ENCODE data around the gene SLC25A20. TPM values are rescaled to one million over a fixed set of nuclear protein-coding genes. Genes with fewer than 3 reads are reported as not detected.

SLC25A20 gene
- total RNA-seq, 4 donors from 2014 or later, result 8.4 to 83.8 (median 31.7) TPM

DNA sequence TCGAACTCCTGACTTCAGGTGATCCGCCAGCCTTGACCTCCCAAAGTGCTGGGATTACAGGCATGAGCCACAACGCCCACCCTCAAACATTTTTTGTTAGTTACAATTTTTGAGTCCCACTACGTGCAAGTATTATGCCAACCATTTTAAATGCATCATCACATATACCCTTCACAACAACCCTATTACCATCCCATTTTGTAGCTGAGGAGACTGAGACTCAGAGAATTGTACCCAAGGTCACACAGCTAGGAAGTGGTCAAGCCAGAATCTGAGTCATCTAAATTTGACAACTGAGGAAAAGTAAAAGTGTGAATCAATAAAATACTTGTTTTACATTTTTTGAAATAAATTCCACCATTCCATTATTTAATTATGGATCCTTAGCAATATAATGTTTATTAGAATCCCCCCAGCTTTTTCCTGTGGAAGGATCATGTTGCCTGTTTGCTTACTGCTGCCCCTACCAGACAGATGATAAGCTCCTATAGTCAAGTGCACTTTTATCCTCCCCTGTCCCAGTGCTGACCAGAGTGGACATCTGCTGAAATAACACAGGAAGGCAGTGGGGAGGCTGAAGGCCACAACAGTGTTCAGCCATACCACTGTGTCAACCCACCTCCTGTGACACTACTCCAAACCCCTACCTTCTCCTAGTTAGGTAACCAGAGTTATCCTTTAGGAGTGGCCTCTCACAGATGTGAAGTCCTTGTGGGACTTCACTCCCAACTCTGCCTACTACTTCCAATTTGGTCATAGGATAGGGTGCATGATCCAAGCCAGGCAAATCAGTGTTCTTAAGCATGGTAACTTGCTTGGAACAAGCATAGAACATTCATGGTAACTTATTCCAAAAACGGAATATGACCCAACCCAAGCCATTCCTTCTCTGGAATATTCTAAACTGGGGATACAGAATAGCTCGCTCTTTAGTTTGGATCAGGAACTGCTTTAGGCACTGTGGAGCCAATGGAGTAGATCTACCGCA is 79.2 kb downstream of the SLC25A20 start:
- Histone ChIP-seq H3K27ac (no peak overlapping the region), H3K4me1 (peaks cover 0 to 5% (median 0%) of the 10 kb centered on the region in 4 donors), H3K9me3 (no peaks in the 10 kb centered on the region), H3K27me3 (no peaks in the 10 kb centered on the region), H3K36me3 (no peaks in the 10 kb centered on the region), H3K4me3 (no peak overlapping the region)
- intact Hi-C loops (cut with DNase I; ENCODE audit: low total_unique reads), result no loop called here
- 83 to 95% methylated on average over 4 to 7 of the region's 7 CpGs for WGBS, 2 donors (ENCODE audit: low coverage in 1 of 2)
- in situ Hi-C loops (cut with MboI; ENCODE audit: low pct_ligation_motif_present in 1 of 4, low pct_unique_long_range_greater_than_20kb in 1 of 4, low sequenced_read_pairs in 3 of 4), result no loop called here
- no peak for TF ChIP-seq POLR2A (IDR thresholded peaks at IDR 0.05)
- no peak for TF ChIP-seq POLR2AphosphoS5 (IDR thresholded peaks at IDR 0.05)
- TF ChIP-seq, protein P1, sequence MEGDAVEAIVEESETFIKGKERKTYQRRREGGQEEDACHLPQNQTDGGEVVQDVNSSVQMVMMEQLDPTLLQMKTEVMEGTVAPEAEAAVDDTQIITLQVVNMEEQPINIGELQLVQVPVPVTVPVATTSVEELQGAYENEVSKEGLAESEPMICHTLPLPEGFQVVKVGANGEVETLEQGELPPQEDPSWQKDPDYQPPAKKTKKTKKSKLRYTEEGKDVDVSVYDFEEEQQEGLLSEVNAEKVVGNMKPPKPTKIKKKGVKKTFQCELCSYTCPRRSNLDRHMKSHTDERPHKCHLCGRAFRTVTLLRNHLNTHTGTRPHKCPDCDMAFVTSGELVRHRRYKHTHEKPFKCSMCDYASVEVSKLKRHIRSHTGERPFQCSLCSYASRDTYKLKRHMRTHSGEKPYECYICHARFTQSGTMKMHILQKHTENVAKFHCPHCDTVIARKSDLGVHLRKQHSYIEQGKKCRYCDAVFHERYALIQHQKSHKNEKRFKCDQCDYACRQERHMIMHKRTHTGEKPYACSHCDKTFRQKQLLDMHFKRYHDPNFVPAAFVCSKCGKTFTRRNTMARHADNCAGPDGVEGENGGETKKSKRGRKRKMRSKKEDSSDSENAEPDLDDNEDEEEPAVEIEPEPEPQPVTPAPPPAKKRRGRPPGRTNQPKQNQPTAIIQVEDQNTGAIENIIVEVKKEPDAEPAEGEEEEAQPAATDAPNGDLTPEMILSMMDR (IDR thresholded peaks at IDR 0.05), result no peak
- TF ChIP-seq EP300 (IDR thresholded peaks at IDR 0.05; ENCODE audit: low read depth), result no peak
- no peak for DNase-seq

DNA sequence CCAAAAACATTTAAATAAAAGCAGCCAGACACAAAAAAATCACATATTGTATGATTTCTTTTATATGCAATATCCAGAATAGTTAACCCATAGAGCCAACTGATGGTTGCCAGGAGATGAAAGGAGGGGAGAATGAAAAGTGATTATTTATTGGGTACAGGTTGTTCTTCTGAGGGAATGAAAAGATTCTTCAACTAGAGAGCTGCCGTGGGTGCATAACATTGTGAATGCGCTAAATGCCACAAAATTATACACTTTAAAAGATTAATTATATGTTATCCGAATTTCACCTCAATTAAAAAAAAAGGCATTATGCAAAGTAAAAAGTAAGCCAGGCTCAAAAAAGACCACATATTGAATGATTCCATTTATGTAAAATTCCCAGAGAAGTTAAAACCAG is 87.2 kb downstream of the SLC25A20 start:
- intact Hi-C loops (cut with DNase I; ENCODE audit: low total_unique reads) (no loop called here), in situ Hi-C loops (cut with MboI; ENCODE audit: low pct_ligation_motif_present in 1 of 4, low pct_unique_long_range_greater_than_20kb in 1 of 4, low sequenced_read_pairs in 3 of 4) (no loop called here)
- no peak overlapping the region for H3K27ac ChIP-seq
- TF ChIP-seq POLR2AphosphoS5 (IDR thresholded peaks at IDR 0.05) (no peak), POLR2A (IDR thresholded peaks at IDR 0.05) (no peak), EP300 (IDR thresholded peaks at IDR 0.05; ENCODE audit: low read depth) (no peak)
- TF ChIP-seq, protein P1 (IDR thresholded peaks at IDR 0.05), result no peak
- WGBS, 2 donors (ENCODE audit: low coverage in 1 of 2), result 90 to 94% methylated on average over 3 of the region's 3 CpGs
- peaks cover 0 to 10% (median 0%) of the 10 kb centered on the region in 4 donors for H3K4me1 ChIP-seq
- H3K36me3 ChIP-seq, result no peaks in the 10 kb centered on the region
- DNase-seq, result no peak
- H3K9me3 ChIP-seq, result no peaks in the 10 kb centered on the region
- H3K4me3 ChIP-seq, result no peak overlapping the region
- H3K27me3 ChIP-seq, result no peaks in the 10 kb centered on the region

Other genes with a start within 250 kb of the SLC25A20 start
- 10 to 100 TPM in 1 of 4 donors, 1 to 10 TPM in 3; 1.2 to 15.0 (median 3.9) TPM for gene CELSR3, start 236.0 kb downstream of the SLC25A20 start, total RNA-seq
- 10 to 100 TPM; 42.3 to 74.6 (median 49.2) TPM for gene NCKIPSD, start 213.0 kb downstream of the SLC25A20 start, total RNA-seq
- 100 to 1,000 TPM; 169 to 255 (median 225) TPM for gene IP6K2, start 181.7 kb downstream of the SLC25A20 start, total RNA-seq
- 10 to 100 TPM; 20.3 to 59.1 (median 40.8) TPM for gene PRKAR2A, start 51.0 kb downstream of the SLC25A20 start, total RNA-seq
- gene ARIH2, start 20.0 kb upstream of the SLC25A20 start, total RNA-seq, result 100 to 1,000 TPM in 3 of 4 donors, 10 to 100 TPM in 1; 82.6 to 269 (median 115) TPM
- gene P4HTM, start 91.4 kb upstream of the SLC25A20 start, total RNA-seq, result 100 to 1,000 TPM in 1 of 4 donors, 10 to 100 TPM in 3; 43.4 to 100 (median 76.6) TPM
- gene WDR6, start 108.5 kb upstream of the SLC25A20 start, total RNA-seq, result 100 to 1,000 TPM in 3 of 4 donors, 10 to 100 TPM in 1; 76.0 to 162 (median 146) TPM
- gene DALRD3, start 119.7 kb upstream of the SLC25A20 start, total RNA-seq, result 100 to 1,000 TPM in 1 of 4 donors, 10 to 100 TPM in 3; 30.4 to 136 (median 42.0) TPM
- 100 to 1,000 TPM in 1 of 4 donors, 10 to 100 TPM in 3; 30.4 to 125 (median 88.1) TPM for gene NDUFAF3, start 123.2 kb upstream of the SLC25A20 start, total RNA-seq
- gene IMPDH2, start 130.5 kb upstream of the SLC25A20 start, total RNA-seq, result 100 to 1,000 TPM in 1 of 4 donors, 10 to 100 TPM in 3; 25.1 to 106 (median 72.7) TPM
- gene QRICH1, start 195.2 kb upstream of the SLC25A20 start, total RNA-seq, result 100 to 1,000 TPM in 1 of 4 donors, 10 to 100 TPM in 3; 76.4 to 122 (median 84.7) TPM
- 100 to 1,000 TPM; 403 to 873 (median 447) TPM for gene QARS1, start 205.9 kb upstream of the SLC25A20 start, total RNA-seq
- gene USP19, start 221.9 kb upstream of the SLC25A20 start, total RNA-seq, result 10 to 100 TPM; 66.5 to 86.2 (median 71.7) TPM
- gene LAMB2, start 234.2 kb upstream of the SLC25A20 start, total RNA-seq, result 100 to 1,000 TPM; 141 to 290 (median 177) TPM